CD4-positive, alpha-beta T cell treated with Interferon alpha-2 for 1 hour (primary cell): ENCODE data around the gene LSM11.

ENCODE experiments used
- DNase-seq, 2 donors: peaks; one replicate each; pipeline ENCODE4 v3.0.0-alpha.2; 2020 to 2022

LSM11 gene

DNA sequence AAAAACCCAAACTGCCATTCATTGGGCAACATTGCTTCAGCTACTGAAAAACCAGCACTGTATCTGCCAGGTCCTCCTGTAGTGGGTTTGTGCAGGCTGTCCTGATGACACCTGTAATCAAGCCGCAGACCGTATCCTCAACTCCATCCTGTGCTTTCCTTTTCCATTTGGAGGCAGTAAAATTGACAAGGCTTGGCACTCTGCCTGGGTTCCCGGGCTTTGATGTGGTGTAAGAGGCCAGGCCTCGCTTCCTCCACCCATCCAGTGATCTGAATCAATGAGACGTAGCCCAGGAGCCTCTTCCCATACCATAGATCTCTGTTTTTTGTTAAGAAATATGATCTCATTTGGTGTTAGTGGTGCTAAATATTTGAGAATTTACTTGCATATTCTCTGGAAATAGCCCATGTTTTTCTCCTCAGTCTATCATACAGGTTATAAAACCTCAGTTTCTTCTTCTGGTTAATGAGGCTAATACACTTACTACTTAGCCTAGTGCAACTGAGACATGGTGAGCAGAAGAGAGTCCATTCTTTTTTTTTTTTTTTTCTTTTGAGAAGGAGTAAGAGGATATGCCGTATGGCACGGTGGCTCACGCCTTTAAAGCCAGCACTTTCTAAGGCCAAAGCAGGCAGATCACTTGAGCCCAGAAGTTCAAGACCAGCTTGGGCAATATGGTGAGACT is 34.8 kb downstream of the LSM11 start:
- no peak for DNase-seq

DNA sequence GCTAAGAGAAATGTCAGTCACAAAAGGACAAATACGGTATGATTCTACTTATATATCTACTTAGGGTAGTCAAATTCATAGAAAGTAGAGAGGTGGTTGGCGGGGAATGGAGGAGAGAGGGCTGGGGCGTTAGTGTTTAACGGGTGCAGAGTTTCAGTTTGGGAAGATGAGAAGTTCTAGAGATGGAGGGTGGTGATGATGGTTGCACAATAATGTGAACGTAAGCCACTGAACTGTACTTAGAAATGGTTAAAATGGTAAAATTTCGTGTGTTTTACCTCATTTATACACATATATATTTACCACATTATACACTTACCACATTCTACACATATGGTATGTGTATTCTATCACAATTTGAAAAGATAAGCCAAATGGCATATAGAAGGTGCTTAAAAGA is 35.7 kb downstream of the LSM11 start:
- DNase-seq: no peak

DNA sequence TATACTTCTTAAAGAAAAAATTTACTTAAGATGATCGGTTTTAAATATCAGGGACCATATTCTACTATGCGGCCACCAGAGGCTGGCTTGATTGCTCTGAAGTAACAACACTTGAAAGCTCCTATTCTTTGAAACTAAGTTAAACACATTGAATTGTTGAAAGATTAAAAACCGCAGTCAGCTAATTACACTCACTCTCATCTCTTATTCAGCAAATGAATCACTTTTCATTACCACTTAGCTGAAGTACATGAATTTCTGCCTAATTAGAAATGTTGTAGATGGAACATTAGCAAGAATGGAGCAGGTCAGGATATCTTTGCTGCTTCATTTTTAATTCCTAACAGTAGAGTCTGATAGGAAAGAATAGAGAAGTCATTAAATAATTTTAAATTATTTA is 42.3 kb downstream of the LSM11 start:
- DNase-seq: no peak

DNA sequence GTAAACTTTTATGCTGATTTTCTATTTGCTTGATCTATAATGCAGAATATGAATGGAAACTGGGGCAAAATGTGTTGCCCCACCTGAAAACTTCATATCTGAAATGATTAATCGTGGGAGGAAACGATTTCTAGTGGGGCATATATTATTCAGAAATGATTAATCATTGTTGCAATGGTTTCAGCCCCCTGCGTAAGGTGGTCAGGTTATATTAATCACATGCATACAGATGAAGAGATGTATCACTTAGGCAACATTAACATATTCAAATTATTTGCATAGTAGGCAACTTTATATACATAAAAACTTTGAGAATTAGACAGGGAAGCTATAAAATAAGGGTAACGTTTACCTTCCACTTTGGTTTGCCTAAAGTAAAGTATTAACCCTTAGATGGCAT is 49.8 kb downstream of the LSM11 start:
- DNase-seq: no peak

DNA sequence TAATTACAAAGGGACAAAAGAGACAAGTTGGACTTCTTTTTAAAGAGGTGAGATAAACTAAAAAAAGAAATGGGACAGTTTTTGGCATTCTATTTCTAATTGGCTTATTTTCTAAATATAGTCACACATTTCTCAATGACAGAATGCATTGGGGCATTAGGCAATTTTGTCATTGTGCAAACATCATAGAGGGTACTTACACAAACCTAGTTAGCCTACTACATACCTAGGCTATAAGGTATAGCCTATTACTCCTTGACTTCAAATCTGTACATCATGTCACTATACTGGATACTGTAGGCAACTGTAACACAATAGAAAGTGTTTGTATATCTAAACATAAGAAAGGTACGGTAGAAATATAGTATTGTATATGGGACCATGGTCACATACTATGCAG is 56.1 kb downstream of the LSM11 start:
- no peak for DNase-seq

DNA sequence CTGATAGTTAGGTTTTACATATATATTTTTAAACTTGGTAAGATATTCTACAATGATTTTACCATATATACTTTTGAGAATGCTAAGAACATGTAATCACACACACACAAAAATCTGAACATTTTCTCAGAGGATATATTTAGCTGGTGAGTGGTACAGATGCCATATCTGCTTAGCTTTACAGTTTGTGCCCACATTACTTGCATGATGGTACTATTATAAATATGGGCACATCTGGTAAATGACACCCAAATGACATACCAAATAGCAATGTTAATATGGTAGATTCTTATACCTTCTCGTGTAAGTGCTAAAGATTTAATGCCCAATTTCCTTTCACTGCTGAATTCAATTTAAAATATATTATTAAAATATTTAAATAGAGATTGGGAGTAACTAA is 56.6 kb downstream of the LSM11 start:
- DNase-seq: no peak

DNA sequence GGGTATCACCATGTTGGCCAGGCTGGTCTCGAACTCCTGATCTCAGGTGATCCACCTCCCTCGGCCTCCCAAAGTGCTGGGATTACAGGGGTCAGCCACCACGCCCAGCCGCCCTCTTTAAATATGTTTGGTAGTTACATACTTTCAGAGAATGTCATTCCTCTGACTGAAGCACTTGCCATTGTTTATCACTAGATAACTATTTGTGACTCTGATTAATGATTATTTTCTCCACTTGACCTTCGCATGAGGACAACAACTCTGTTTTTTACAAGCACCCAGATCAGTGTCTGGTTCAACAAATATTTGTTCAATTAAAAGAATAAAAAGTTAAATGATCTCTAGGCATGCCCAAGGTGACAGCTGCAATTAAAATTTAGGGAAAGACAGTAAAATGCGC is 59.2 kb downstream of the LSM11 start:
- no peak for DNase-seq

DNA sequence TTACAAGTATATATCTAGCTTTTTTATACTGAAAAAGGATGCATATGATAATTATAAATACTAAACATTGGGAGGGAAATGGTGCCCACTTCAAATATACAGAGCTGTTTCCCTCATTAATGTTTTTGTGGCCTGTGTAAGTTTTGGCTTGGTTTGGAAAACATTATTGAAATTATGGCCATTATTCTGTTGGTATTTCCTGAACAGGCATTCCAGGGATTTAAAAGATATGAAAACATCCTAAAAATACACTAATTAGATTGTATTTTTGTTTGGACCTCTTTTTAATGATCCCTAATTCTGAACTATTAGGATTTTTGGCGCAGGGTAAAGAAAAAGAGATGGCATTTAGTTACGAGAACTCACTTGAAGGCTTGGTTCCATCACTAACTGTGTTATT is 64.5 kb downstream of the LSM11 start:
- no peak for DNase-seq
